K562 (cell line): ENCODE measurements around the gene NADK. TPM values are rescaled to one million over a fixed set of nuclear protein-coding genes. Genes with fewer than 3 reads are reported as not detected.

Experiments used
- ARHGAP35 ChIP-seq: fragments of 450-650 bp; IDR thresholded peaks from 2 replicates; pipeline ENCODE4 v1.6.1; 2018; ENCODE audit not compliant: partially characterized antibody
- ARID1B ChIP-seq: fragments of 450-650 bp; IDR thresholded peaks from 2 replicates; pipeline ENCODE4 v1.6.1; 2016; ENCODE audit warnings: antibody characterized with exemption, mild to moderate bottlenecking, inconsistent platforms
- CHD2 ChIP-seq: IDR thresholded peaks from 2 replicates; pipeline ENCODE4 v1.6.1; 2011; ENCODE audit warnings: low read depth, low read length
- CTBP1 ChIP-seq: fragments of 450-650 bp; IDR thresholded peaks from 2 replicates; pipeline ENCODE4 v1.6.1; 2016; ENCODE audit warnings: borderline replicate concordance
- DNMT1 ChIP-seq: fragments of 450-650 bp; IDR thresholded peaks from 2 replicates; pipeline ENCODE4 v1.6.1; 2016; ENCODE audit warnings: antibody characterized with exemption, mild to moderate bottlenecking
- E2F6 ChIP-seq, 2 experiments: IDR thresholded peaks; 2 replicates each; pipeline ENCODE4 v1.6.1; 2011; ENCODE audit warnings: borderline replicate concordance in 1 of 2, control low read depth in 1 of 2, low read depth in 1 of 2, low read length in 1 of 2, mild to moderate bottlenecking in 1 of 2, mixed read lengths in 1 of 2, moderate library complexity in 1 of 2; ENCODE audit not compliant: insufficient read depth in 1 of 2, insufficient read length in 1 of 2, poor library complexity in 1 of 2, severe bottlenecking in 1 of 2; ENCODE audit errors: extremely low read depth in 1 of 2
- FUS ChIP-seq: fragments of 200-400 bp; formaldehyde crosslinking; optimal IDR thresholded peaks from 2 replicates; pipeline ENCODE3; 2017; ENCODE audit warnings: low read depth, low read length
- GATAD2A ChIP-seq: fragments of 450-650 bp; IDR thresholded peaks from 2 replicates; pipeline ENCODE4 v1.6.1; 2017
- HIVEP1 ChIP-seq: fragments of 250-450 bp; sonication (Bioruptor Pico); IDR thresholded peaks from 2 replicates; pipeline ENCODE4 v1.4.0; 2020; ENCODE audit warnings: mild to moderate bottlenecking
- JUNB ChIP-seq: fragments of 450-650 bp; formaldehyde crosslinking; conservative IDR thresholded peaks from 2 replicates; pipeline ENCODE4 v1.4.0; 2020; ENCODE audit warnings: mild to moderate bottlenecking
- KDM2B ChIP-seq: fragments of 250-450 bp; sonication (Bioruptor Pico); IDR thresholded peaks from 2 replicates; pipeline ENCODE4 v1.8.0; 2021; ENCODE audit warnings: mild to moderate bottlenecking, moderate library complexity
- KLF10 ChIP-seq: fragments of 250-450 bp; sonication (Bioruptor Pico); IDR thresholded peaks from 2 replicates; pipeline ENCODE4 v1.6.1; 2021; ENCODE audit warnings: matching md5 sums
- KLF6 ChIP-seq: fragments of 250-450 bp; sonication (Bioruptor Pico); IDR thresholded peaks from 2 replicates; pipeline ENCODE4 v1.4.0; 2020; ENCODE audit warnings: mild to moderate bottlenecking, moderate library complexity, borderline replicate concordance
- NR0B1 ChIP-seq: fragments of 450-650 bp; IDR thresholded peaks from one replicate; pipeline ENCODE4 v1.6.1; 2018; ENCODE audit warnings: mild to moderate bottlenecking, moderate library complexity; ENCODE audit not compliant: partially characterized antibody
- POU5F1 ChIP-seq: fragments of 150-350 bp; IDR thresholded peaks from 2 replicates; pipeline ENCODE4 v1.6.1; 2014; ENCODE audit warnings: borderline replicate concordance, low read length, low read depth, mild to moderate bottlenecking; ENCODE audit not compliant: partially characterized antibody
- PRMT5 ChIP-seq: sonication (generic); formaldehyde crosslinking; IDR thresholded peaks from 2 replicates; pipeline ENCODE4 v1.5.0; 2020; ENCODE audit warnings: missing genetic modification reagents
- SIN3A ChIP-seq, 2 experiments: fragments of 150-350 bp in 1 of 2; IDR thresholded peaks; 2 replicates each; pipeline ENCODE4 v1.6.1; 2011 to 2016; ENCODE audit warnings: borderline replicate concordance in 2 of 2, low read depth in 2 of 2, low read length in 2 of 2, mild to moderate bottlenecking in 2 of 2, moderate library complexity in 2 of 2; ENCODE audit not compliant: control insufficient read depth in 1 of 2
- SMAD4 ChIP-seq: fragments of 250-450 bp; sonication (Bioruptor Pico); conservative IDR thresholded peaks from 2 replicates; pipeline ENCODE4 v1.8.0; 2021; ENCODE audit warnings: inconsistent platforms, mild to moderate bottlenecking, moderate library complexity
- TCF7 ChIP-seq: sonication (generic); IDR thresholded peaks from 2 replicates; pipeline ENCODE4 v1.6.1; 2016; ENCODE audit warnings: antibody characterized with exemption, borderline replicate concordance
- TEAD4 ChIP-seq, 2 experiments: sonication (generic) in 1 of 2; formaldehyde crosslinking in 1 of 2; IDR thresholded peaks; 2 replicates each; pipeline versions ENCODE4 v1.6.1 to v1.8.0; 2012 to 2022; ENCODE audit warnings: borderline replicate concordance in 1 of 2, inconsistent platforms in 1 of 2, low read length in 1 of 2, mild to moderate bottlenecking in 1 of 2, missing genetic modification reagents in 1 of 2
- YBX1 ChIP-seq: fragments of 450-650 bp; IDR thresholded peaks from 2 replicates; pipeline ENCODE4 v1.7.1; 2016; ENCODE audit warnings: mild to moderate bottlenecking
- ZBTB49 ChIP-seq: sonication (generic); formaldehyde crosslinking; IDR thresholded peaks from 2 replicates; pipeline ENCODE4 v1.8.0; 2022; ENCODE audit warnings: missing genetic modification reagents, mild to moderate bottlenecking, borderline replicate concordance
- ZNF175 ChIP-seq: fragments of 200-800 bp; sonication (Bioruptor generic); IDR thresholded peaks from 2 replicates; pipeline ENCODE4 v1.6.1; 2016; ENCODE audit warnings: low read depth, mild to moderate bottlenecking, missing genetic modification characterization, missing compliant biosample characterization
- ZSCAN29 ChIP-seq: fragments of 450-650 bp; IDR thresholded peaks from 2 replicates; pipeline ENCODE4 v1.6.1; 2017
- ZZZ3 ChIP-seq: fragments of 450-650 bp; IDR thresholded peaks from 2 replicates; pipeline ENCODE4 v1.6.1; 2016; ENCODE audit warnings: antibody characterized with exemption, mild to moderate bottlenecking, moderate library complexity
- polyA plus RNA-seq, 8 experiments: library from polyadenylated mRNA; depleted of rRNA in 4 of 8; stranded (reverse) in 5 of 8; unstranded in 3 of 8; fragments of >200 nt; fragmentation: Nextera tagmentation in 2 of 8; fragmentation: Illumina TruSeq in 1 of 8; extraction: Ambion mirVana in 2 of 8; extraction: Trizol in 1 of 8; gene quantifications; 2 replicates each; pipeline versions ENCODE4 v1.2.1 to v1.2.3, GENCODE V29; 2011 to 2014; ENCODE audit warnings: inconsistent platforms in 1 of 8, missing spikeins in 1 of 8
- total RNA-seq, 7 experiments: library from RNA; depleted of rRNA in 6 of 7; stranded (reverse); fragments of >200 nt in 6 of 7; fragmentation: Illumina TruSeq in 2 of 7; extraction: Trizol in 2 of 7; gene quantifications; 2 replicates each; pipeline versions ENCODE4 v1.2.1 to v1.2.3, GENCODE V29; 2011 to 2021; ENCODE audit warnings: low replicate concordance in 1 of 7

The NADK gene
- total and polyA plus RNA-seq, 9 of the 15 experiments (the other 6 are each of a cell fraction or from before 2014, with no cell fraction given) = 1.5 to 135 (median 75.1) TPM

GRCh38 chr1:1778663-1779319 is 521 bp upstream of the NADK start (continued):
- TF ChIP-seq TCF7 (peak; percentile 22; the same call in 1 of the 2 replicates), PRMT5 (no peak), NR0B1 (no peak), ZNF175 (CRISPR knock-in tag) (no peak), ARHGAP35 (no peak), ZZZ3 (no peak), KLF10 (no peak), FUS (no peak), HIVEP1 (CRISPR knock-in tag) (no peak), TEAD4 (IDR thresholded peaks at IDR 0.05; ENCODE audit: low read length) (0 out of 2 replicates have a peak, but pooled peaks have one; percentile 20), TEAD4 (CRISPR knock-in tag; IDR thresholded peaks at IDR 0.05; ENCODE audit: borderline replicate concordance) (0 out of 2 replicates have a peak, but pooled peaks have one; percentile 54), SIN3A (IDR thresholded peaks at IDR 0.05; ENCODE audit: borderline replicate concordance in 2 of 2, control insufficient read depth in 1 of 2, low read depth in 2 of 2, low read length in 2 of 2) (no peak; a peak in 1 of 4 replicates), CTBP1 (peak; percentile 82), ZBTB49 (no peak), ARID1B (peak; percentile 22; the same call in 1 of the 2 replicates), GATAD2A (peak; percentile 61; the same call in 1 of the 2 replicates), SMAD4 (no peak; the same call in 1 of the 2 replicates), JUNB (CRISPR knock-in tag) (no peak), E2F6 (IDR thresholded peaks at IDR 0.05; ENCODE audit: borderline replicate concordance in 1 of 2, extremely low read depth in 1 of 2, insufficient read depth in 1 of 2, insufficient read length in 1 of 2, low read depth in 1 of 2, low read length in 1 of 2, poor library complexity in 1 of 2, severe bottlenecking in 1 of 2) (peak; percentile 19 to 43), ZSCAN29 (peak; percentile 19; the same call in 1 of the 2 replicates), KDM2B (CRISPR knock-in tag) (0 out of 2 replicates have a peak, but pooled peaks have one; percentile 55), YBX1 (no peak), DNMT1 (no peak), POU5F1 (no peak), CHD2 (peak; percentile 68; the same call in 1 of the 2 replicates), KLF6 (CRISPR knock-in tag) (no peak)
